HG03575 (cell line): ENCODE data around the gene IL32.
"Not testable (repeated sequence)": the region's sequence is repeated elsewhere in the genome, so short reads cannot be mapped to it uniquely, and the experiment has no call there.

Experiments
- ATAC-seq: cut with Tn5 transposase; IDR thresholded peaks from one replicate; pipeline ENCODE4 v1.9.1; 2021; ENCODE audit not compliant: unreplicated experiment, insufficient number of reproducible peaks, low FRiP score; ENCODE audit errors: extremely low read depth

Gene IL32

DNA sequence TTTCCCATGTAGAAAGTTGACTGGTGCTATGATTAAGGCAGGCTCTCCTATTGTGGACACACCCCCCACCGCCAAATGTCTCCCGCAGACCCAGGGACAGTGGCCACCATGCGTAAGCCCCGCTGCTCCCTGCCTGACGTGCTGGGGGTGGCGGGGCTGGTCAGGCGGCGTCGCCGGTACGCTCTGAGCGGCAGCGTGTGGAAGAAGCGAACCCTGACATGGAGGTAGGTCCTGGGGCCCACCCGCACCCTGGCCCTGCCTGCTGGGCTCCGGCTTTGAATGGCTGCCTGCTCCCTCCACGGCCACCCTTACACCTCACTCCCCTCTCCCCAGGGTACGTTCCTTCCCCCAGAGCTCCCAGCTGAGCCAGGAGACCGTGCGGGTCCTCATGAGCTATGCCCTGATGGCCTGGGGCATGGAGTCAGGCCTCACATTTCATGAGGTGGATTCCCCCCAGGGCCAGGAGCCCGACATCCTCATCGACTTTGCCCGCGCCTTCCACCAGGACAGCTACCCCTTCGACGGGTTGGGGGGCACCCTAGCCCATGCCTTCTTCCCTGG is 15.4 kb upstream of the IL32 start:
- ATAC-seq, result no peak

- no peak for ATAC-seq
Observed at GRCh38 chr16:3050487-3050886, 15.0 kb upstream of the IL32 start.

GRCh38 chr16:3051009-3051408 is 14.4 kb upstream of the IL32 start:
- no peak for ATAC-seq

GRCh38 chr16:3051494-3051893 is 13.9 kb upstream of the IL32 start:
- ATAC-seq, result no peak

- not testable (repeated sequence) for ATAC-seq
Observed at GRCh38 chr16:3052571-3053329, 12.7 kb upstream of the IL32 start.

GRCh38 chr16:3053330-3053710 is 12.1 kb upstream of the IL32 start:
- ATAC-seq, result not testable (repeated sequence)

DNA sequence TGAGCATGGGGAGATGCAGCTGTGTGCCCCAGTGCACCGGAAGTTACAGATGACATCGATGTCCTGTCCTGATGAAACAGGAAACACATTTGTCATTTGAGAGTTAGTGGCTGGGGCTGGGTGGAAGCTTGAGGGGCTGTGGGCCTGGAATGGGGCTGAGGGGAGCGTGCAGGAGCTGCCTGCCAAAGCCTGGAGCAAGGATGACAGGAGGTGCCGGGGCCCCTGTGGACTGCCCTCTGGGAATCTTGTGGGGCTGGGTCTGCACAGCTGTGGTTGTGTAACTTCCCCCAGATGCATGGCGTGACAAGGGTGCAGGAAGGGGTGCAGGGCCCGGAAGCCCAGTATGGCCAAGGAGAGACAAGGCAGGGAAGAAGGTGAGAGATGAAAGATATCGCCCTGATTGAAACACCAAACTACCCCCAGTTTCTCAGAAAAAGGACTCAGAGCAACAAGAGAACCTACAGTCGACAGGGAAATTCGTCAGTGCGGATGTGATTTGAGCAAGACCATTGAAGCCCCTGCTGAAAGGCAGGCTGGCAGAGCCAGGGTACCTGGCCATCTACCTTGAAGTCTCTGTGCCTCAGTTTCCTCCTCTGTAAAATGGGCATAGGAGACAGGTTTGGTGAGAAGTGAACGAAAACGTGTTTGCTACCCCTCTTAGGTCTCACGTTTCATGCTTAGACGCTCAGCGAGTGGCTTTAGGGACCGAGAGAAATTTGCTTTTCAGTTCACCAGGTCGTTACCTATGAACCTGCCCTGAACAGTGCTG is 10.3 kb upstream of the IL32 start:
- no peak for ATAC-seq

DNA sequence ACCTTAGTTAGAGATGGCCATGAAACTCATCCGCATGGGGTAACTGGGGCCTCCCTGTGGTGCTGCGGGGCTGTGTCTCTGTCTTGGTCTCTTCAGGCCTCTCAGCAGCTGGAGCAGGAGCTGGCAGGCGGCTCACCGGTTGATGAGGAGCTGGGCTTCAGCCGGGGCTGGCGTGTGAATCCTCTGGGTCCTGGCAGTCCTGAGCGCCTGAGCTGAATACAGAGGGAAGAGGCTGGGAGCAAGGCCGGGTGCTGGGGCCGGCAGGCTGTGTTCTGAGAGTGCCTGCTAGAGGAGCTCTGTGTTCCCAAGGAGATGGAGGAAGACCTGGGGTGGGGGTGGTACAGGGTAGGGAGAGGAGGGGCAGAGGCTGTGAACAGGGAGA is 9.7 kb upstream of the IL32 start:
- ATAC-seq, result not testable (repeated sequence)

- ATAC-seq, result no peak
Observed at GRCh38 chr16:3056336-3057180, 8.9 kb upstream of the IL32 start.

GRCh38 chr16:3057181-3058138 is 8.0 kb upstream of the IL32 start:
- ATAC-seq, result no peak

DNA sequence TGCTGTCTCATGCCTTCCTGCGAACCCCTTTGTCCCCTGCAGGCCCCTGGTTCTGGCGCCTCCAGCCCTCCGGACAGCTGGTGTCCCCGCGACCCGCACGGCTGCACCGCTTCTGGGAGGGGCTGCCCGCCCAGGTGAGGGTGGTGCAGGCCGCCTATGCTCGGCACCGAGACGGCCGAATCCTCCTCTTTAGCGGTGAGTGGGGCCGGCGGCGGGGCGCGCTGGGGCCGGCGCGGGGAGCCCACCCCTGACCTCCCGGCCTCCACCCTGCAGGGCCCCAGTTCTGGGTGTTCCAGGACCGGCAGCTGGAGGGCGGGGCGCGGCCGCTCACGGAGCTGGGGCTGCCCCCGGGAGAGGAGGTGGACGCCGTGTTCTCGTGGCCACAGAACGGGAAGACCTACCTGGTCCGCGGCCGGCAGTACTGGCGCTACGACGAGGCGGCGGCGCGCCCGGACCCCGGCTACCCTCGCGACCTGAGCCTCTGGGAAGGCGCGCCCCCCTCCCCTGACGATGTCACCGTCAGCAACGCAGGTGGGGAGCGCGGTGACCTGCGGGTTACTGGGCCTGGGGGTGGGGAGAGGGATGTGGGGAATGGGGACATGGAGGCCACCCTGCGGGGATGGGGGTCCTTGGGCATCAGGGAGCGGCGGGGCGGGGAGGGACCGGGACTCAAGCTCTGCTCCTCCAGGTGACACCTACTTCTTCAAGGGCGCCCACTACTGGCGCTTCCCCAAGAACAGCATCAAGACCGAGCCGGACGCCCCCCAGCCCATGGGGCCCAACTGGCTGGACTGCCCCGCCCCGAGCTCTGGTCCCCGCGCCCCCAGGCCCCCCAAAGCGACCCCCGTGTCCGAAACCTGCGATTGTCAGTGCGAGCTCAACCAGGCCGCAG is 7.1 kb upstream of the IL32 start:
- no peak for ATAC-seq

DNA sequence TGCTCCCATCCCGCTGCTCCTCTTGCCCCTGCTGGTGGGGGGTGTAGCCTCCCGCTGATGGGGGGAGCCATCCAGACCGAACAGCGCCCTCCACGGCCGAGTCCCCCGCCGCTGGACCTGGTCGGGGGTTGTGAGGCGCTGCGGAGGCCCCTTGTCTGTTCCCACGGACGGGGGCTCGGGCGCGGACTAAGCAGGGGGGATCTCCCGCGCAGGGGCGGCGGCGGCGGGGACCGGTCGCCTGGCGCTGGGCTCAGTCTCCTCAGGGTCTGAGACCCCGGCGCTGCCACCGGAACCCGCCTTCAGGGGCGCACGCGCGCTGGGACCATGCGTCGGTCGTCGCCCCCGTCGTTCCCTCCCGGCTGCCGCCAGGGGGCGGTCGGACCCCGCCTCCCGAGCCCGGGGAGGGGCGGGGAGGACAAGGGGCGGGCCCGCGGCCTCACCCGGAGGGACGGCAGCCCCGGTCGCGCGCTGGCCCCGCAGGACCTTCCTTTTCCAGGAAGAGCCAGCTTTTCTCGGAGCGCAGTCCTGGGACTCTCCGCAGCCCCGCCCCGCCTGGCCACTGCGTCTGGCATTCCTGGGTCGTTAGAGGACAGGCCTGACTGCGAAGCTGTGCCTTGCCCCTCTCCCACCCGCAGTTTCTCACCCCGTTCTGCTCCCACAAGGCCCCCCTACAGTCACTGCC is 6.3 kb upstream of the IL32 start:
- ATAC-seq, result no peak

DNA sequence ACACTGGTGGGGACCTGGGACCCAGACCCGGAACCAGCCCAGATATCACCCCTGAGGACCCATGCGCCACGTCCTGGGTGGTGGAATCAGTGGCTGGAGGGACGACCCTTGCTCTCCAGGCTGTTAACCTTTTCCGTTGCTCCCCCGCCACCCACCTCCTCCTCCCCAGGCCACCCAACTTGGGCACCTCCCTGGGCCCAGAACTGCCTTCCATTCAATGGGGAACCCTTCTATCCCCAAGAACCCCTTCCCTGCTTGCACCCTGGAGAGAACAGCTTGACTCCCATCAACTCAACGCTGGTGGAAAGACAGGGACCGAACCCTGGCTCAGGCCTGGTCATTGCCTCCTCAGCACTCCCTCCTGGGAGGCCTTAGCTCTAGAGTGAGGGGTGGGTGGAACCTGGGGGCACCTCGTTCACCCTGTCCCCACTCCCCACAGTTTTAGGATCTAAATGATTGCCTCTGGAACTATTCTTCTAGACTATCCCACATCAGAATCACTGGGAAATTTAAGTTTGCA is 5.7 kb upstream of the IL32 start:
- ATAC-seq, result no peak

DNA sequence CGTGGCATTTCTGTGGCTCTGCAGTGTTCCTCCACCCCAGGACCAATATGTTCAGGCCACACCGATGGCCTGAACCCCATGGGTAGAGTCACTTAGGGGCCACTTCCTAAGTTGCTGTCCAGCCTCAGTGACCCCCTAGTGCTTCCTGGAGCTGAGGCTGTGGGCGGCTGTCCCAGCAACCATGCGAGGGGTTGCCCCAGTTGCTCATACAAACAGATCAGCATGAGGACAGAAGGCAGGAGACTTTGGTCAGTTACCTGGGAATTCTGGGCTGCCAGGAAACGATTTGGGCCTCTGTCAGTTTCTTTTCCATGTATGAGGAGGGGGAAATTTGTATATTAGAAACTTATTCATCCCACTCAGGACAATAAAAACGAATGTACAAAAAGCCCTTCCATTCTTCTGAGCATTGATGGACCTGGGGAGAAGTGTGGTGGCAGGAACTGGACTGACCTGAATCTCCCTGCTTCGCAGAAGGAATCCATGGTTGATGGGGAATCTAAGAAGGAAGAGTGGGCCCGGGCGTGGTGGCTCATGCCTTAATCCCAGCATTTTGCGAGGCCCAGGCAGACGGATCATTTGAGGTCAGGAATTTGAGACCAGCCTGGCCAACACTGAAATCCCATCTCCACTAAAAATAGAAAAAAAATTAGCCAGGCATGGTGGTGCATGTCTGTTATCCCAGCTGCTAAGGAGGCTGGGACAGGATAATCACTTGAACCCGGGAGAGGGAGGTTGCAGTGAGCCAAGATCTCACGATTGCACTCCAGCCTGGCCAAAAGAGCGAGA is 4.9 kb upstream of the IL32 start:
- no peak for ATAC-seq

DNA sequence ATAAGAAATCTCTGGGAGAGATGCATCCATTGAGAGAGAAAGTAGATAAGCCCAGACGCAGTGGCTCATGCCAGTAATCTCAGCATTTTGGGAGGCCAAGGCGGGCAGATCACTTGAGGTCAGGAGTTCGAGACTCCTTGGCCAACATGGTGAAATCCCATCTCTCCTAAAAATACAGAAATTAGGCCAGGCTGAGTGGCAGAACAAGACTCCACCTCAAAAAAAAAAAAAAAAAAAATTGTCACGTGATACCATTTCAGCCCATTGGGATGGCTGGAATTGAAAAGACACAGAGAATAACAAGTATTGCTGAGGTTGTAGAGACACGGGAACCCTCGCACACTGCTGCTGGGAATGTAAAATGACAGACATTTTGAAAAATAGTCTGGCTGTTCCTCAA is 2.9 kb upstream of the IL32 start:
- no peak for ATAC-seq
